HEK293 (cell line): ENCODE measurements around the gene PIK3R1.

Experiments
- CTCF ChIA-PET: fragments of 350-600 bp; formaldehyde crosslinking; extraction: SDS; loops from one replicate; lab custom pipeline; 2021; ENCODE audit warnings: antibody characterized with exemption; lab: Yijun Ruan, JAX
- POLR2A ChIA-PET: fragments of 300-600 bp; formaldehyde crosslinking; extraction: SDS; loops from one replicate; lab custom pipeline; 2020; ENCODE audit warnings: antibody characterized with exemption, inconsistent platforms; lab: Yijun Ruan, JAX
- H3K27ac ChIP-seq: fragments of 200-500 bp; sonication (Bioruptor generic); 2 replicates; pipeline ENCODE4 v1.5.1; 2014; ENCODE audit warnings: low read depth, low read length, control low read depth, inconsistent platforms; ENCODE audit errors: extremely low read depth
- H3K36me3 ChIP-seq, 2 experiments: fragments of 200-500 bp in 1 of 2; sonication (Bioruptor generic) in 1 of 2; 1 replicate in 1 of 2; 2 replicates in 1 of 2; pipeline ENCODE4 v1.5.1; 2014 to 2017; ENCODE audit warnings: inconsistent platforms in 2 of 2, low read length in 2 of 2; ENCODE audit not compliant: control insufficient read depth in 2 of 2, insufficient read depth in 1 of 2
- H3K4me1 ChIP-seq: fragments of 200-500 bp; sonication (Bioruptor generic); 2 replicates; pipeline ENCODE4 v1.5.1; 2014; ENCODE audit warnings: mild to moderate bottlenecking, low read length, inconsistent platforms; ENCODE audit not compliant: control insufficient read depth, insufficient read depth
- H3K4me3 ChIP-seq: 2 replicates; pipeline ENCODE4 v1.5.1; 2011; ENCODE audit warnings: low read depth, mild to moderate bottlenecking, control low read depth, low read length, moderate library complexity
- H3K9me3 ChIP-seq: fragments of 200-500 bp; sonication (Bioruptor generic); 2 replicates; pipeline ENCODE4 v1.5.1; 2014; ENCODE audit warnings: low read depth, low read length, inconsistent platforms; ENCODE audit not compliant: control insufficient read depth, insufficient read depth
- BCL11B ChIP-seq: fragments of 450-650 bp; formaldehyde crosslinking; IDR thresholded peaks from 2 replicates; pipeline ENCODE4 v1.5.1; 2016; ENCODE audit warnings: low read depth, missing biosample characterization, missing genetic modification characterization
- KLF10 ChIP-seq: fragments of 450-650 bp; IDR thresholded peaks from 2 replicates; pipeline ENCODE4 v1.5.1; 2018; ENCODE audit warnings: missing biosample characterization, mild to moderate bottlenecking, missing genetic modification characterization
- OVOL3 ChIP-seq: fragments of 450-650 bp; formaldehyde crosslinking; IDR thresholded peaks from 2 replicates; pipeline ENCODE4 v1.5.1; 2016; ENCODE audit warnings: missing biosample characterization, missing genetic modification characterization
- PRDM1 ChIP-seq: fragments of 450-650 bp; formaldehyde crosslinking; IDR thresholded peaks from 2 replicates; pipeline ENCODE4; 2016; ENCODE audit warnings: missing biosample characterization, missing genetic modification characterization
- ZNF121 ChIP-seq: fragments of 450-650 bp; formaldehyde crosslinking; IDR thresholded peaks from 2 replicates; pipeline ENCODE4 v1.5.1; 2016; ENCODE audit warnings: missing biosample characterization, missing genetic modification characterization
- ZNF146 ChIP-seq: fragments of 450-650 bp; formaldehyde crosslinking; IDR thresholded peaks from 2 replicates; pipeline ENCODE4 v1.5.1; 2016; ENCODE audit warnings: missing biosample characterization, missing genetic modification characterization
- ZNF174 ChIP-seq: fragments of 450-650 bp; formaldehyde crosslinking; IDR thresholded peaks from 2 replicates; pipeline ENCODE4 v1.5.0; 2017; ENCODE audit warnings: missing biosample characterization, mild to moderate bottlenecking, missing genetic modification characterization
- ZNF175 ChIP-seq: fragments of 450-650 bp; formaldehyde crosslinking; IDR thresholded peaks from 2 replicates; pipeline ENCODE4 v1.5.1; 2016; ENCODE audit warnings: missing biosample characterization, missing genetic modification characterization
- ZNF292 ChIP-seq: fragments of 450-650 bp; formaldehyde crosslinking; IDR thresholded peaks from 2 replicates; pipeline ENCODE4 v1.5.1; 2016; ENCODE audit warnings: low read depth, missing biosample characterization, missing genetic modification characterization, borderline replicate concordance
- ZNF571 ChIP-seq: fragments of 450-650 bp; formaldehyde crosslinking; IDR thresholded peaks from 2 replicates; pipeline ENCODE4 v1.5.0; 2017; ENCODE audit warnings: missing biosample characterization, missing genetic modification characterization
- ZNF843 ChIP-seq: fragments of 450-650 bp; formaldehyde crosslinking; IDR thresholded peaks from 2 replicates; pipeline ENCODE4 v1.5.1; 2016; ENCODE audit warnings: missing biosample characterization, missing genetic modification characterization
- ZSCAN16 ChIP-seq: fragments of 450-650 bp; formaldehyde crosslinking; IDR thresholded peaks from 2 replicates; pipeline ENCODE4 v1.5.1; 2016; ENCODE audit warnings: missing biosample characterization, missing genetic modification characterization
- TF ChIP-seq, protein P1 (sequence below): fragments of 450-650 bp; formaldehyde crosslinking; IDR thresholded peaks from 2 replicates; pipeline ENCODE4 v1.5.1; 2017; ENCODE audit warnings: missing biosample characterization, missing genetic modification characterization
- TF ChIP-seq, protein P2 (sequence below): fragments of 450-650 bp; formaldehyde crosslinking; IDR thresholded peaks from 2 replicates; pipeline ENCODE4 v1.5.1; 2016; ENCODE audit warnings: missing biosample characterization, missing genetic modification characterization, borderline replicate concordance
- TF ChIP-seq, protein P3 (sequence below): fragments of 450-650 bp; formaldehyde crosslinking; IDR thresholded peaks from 2 replicates; pipeline ENCODE4 v1.5.1; 2016; ENCODE audit warnings: missing biosample characterization, missing genetic modification characterization
- TF ChIP-seq, protein P4 (sequence below): fragments of 450-650 bp; formaldehyde crosslinking; IDR thresholded peaks from 2 replicates; pipeline ENCODE4 v1.5.1; 2016; ENCODE audit warnings: missing biosample characterization, missing genetic modification characterization
- TF ChIP-seq, protein P5 (sequence below): fragments of 450-650 bp; formaldehyde crosslinking; conservative IDR thresholded peaks from 2 replicates; pipeline ENCODE4 v1.5.1; 2016; ENCODE audit warnings: low read depth, missing biosample characterization, missing genetic modification characterization

PIK3R1 gene

DNA sequence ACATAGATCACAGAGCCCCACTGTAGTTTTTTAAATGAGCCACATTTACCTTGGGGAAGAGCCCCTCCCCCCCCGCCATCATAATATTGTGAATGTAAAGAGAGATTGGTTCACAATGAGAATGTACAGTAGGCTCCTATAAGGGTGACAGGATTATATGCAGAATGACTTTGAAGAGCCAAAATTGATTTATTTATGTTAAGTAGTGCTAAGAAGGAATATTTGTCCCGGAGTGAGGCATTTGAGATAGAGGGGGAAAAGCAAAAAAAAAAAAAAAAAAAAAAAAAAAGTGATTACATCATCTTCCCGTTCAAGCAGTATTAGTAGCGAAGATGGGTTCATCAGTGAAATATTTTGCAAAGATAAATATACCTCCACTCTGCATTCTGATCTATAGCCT, 73.9 kb downstream of the PIK3R1 start (continued):
- TF ChIP-seq ZNF174 (tag by site-specific recombination) (no peak), ZNF292 (no peak), ZNF121 (tag by site-specific recombination) (no peak), ZNF146 (no peak), ZNF843 (no peak), OVOL3 (no peak), BCL11B (tag by site-specific recombination) (no peak), ZNF571 (no peak), PRDM1 (tag by site-specific recombination) (no peak), ZNF175 (tag by site-specific recombination) (no peak), KLF10 (tag by site-specific recombination) (no peak)
- TF ChIP-seq, protein P1, sequence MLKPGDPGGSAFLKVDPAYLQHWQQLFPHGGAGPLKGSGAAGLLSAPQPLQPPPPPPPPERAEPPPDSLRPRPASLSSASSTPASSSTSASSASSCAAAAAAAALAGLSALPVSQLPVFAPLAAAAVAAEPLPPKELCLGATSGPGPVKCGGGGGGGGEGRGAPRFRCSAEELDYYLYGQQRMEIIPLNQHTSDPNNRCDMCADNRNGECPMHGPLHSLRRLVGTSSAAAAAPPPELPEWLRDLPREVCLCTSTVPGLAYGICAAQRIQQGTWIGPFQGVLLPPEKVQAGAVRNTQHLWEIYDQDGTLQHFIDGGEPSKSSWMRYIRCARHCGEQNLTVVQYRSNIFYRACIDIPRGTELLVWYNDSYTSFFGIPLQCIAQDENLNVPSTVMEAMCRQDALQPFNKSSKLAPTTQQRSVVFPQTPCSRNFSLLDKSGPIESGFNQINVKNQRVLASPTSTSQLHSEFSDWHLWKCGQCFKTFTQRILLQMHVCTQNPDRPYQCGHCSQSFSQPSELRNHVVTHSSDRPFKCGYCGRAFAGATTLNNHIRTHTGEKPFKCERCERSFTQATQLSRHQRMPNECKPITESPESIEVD (tag by site-specific recombination), result no peak
- TF ChIP-seq, protein P2, sequence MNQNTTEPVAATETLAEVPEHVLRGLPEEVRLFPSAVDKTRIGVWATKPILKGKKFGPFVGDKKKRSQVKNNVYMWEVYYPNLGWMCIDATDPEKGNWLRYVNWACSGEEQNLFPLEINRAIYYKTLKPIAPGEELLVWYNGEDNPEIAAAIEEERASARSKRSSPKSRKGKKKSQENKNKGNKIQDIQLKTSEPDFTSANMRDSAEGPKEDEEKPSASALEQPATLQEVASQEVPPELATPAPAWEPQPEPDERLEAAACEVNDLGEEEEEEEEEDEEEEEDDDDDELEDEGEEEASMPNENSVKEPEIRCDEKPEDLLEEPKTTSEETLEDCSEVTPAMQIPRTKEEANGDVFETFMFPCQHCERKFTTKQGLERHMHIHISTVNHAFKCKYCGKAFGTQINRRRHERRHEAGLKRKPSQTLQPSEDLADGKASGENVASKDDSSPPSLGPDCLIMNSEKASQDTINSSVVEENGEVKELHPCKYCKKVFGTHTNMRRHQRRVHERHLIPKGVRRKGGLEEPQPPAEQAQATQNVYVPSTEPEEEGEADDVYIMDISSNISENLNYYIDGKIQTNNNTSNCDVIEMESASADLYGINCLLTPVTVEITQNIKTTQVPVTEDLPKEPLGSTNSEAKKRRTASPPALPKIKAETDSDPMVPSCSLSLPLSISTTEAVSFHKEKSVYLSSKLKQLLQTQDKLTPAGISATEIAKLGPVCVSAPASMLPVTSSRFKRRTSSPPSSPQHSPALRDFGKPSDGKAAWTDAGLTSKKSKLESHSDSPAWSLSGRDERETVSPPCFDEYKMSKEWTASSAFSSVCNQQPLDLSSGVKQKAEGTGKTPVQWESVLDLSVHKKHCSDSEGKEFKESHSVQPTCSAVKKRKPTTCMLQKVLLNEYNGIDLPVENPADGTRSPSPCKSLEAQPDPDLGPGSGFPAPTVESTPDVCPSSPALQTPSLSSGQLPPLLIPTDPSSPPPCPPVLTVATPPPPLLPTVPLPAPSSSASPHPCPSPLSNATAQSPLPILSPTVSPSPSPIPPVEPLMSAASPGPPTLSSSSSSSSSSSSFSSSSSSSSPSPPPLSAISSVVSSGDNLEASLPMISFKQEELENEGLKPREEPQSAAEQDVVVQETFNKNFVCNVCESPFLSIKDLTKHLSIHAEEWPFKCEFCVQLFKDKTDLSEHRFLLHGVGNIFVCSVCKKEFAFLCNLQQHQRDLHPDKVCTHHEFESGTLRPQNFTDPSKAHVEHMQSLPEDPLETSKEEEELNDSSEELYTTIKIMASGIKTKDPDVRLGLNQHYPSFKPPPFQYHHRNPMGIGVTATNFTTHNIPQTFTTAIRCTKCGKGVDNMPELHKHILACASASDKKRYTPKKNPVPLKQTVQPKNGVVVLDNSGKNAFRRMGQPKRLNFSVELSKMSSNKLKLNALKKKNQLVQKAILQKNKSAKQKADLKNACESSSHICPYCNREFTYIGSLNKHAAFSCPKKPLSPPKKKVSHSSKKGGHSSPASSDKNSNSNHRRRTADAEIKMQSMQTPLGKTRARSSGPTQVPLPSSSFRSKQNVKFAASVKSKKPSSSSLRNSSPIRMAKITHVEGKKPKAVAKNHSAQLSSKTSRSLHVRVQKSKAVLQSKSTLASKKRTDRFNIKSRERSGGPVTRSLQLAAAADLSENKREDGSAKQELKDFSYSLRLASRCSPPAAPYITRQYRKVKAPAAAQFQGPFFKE (tag by site-specific recombination), result no peak
- TF ChIP-seq, protein P3, sequence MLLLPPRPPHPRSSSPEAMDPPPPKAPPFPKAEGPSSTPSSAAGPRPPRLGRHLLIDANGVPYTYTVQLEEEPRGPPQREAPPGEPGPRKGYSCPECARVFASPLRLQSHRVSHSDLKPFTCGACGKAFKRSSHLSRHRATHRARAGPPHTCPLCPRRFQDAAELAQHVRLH, result no peak
- TF ChIP-seq, protein P4, sequence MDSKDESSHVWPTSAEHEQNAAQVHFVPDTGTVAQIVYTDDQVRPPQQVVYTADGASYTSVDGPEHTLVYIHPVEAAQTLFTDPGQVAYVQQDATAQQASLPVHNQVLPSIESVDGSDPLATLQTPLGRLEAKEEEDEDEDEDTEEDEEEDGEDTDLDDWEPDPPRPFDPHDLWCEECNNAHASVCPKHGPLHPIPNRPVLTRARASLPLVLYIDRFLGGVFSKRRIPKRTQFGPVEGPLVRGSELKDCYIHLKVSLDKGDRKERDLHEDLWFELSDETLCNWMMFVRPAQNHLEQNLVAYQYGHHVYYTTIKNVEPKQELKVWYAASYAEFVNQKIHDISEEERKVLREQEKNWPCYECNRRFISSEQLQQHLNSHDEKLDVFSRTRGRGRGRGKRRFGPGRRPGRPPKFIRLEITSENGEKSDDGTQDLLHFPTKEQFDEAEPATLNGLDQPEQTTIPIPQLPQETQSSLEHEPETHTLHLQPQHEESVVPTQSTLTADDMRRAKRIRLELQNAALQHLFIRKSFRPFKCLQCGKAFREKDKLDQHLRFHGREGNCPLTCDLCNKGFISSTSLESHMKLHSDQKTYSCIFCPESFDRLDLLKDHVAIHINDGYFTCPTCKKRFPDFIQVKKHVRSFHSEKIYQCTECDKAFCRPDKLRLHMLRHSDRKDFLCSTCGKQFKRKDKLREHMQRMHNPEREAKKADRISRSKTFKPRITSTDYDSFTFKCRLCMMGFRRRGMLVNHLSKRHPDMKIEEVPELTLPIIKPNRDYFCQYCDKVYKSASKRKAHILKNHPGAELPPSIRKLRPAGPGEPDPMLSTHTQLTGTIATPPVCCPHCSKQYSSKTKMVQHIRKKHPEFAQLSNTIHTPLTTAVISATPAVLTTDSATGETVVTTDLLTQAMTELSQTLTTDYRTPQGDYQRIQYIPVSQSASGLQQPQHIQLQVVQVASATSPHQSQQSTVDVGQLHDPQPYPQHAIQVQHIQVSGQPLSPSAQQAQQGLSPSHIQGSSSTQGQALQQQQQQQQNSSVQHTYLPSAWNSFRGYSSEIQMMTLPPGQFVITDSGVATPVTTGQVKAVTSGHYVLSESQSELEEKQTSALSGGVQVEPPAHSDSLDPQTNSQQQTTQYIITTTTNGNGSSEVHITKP (tag by site-specific recombination), result peak; percentile 38; the same call in 1 of the 2 replicates

DNA sequence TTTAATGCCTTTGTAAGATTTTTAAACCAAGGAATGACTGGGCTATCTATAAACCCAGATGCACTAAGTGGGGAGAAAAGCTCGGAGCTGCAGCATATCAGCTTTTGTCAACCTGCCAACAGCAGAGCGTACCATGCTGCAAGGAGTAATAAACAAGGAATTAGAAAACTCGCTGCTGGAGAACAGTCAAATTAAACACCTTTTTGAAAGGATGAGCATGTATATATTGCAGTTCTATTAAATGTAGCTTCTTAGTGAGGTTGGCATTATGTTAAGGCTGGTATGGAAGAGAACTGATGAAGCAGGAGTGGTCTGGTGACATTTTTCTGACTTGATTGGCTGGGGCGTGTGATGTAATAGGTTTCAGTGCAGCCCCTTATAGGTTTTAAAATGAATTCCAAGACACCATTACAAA, 74.7 kb downstream of the PIK3R1 start:
- no peak overlapping the region for H3K27ac ChIP-seq
- H3K4me1 ChIP-seq, result peaks cover 12% of the 10 kb centered on the region
- no peak overlapping the region for H3K4me3 ChIP-seq
- no peaks in the 10 kb centered on the region for H3K9me3 ChIP-seq
- ChIA-PET POLR2A (no interaction called here), CTCF (interaction anchor here (1.6 kb wide), 1 partner anchor 170 kb away, joined by 6 read pairs; no protein-coding TSS in a partner anchor)
- H3K36me3 ChIP-seq, result peaks cover 17 to 26% of the 10 kb centered on the region in 2 experiments; a peak in 2 of 3 replicates
- TF ChIP-seq, protein P4 (tag by site-specific recombination), result peak; percentile 90
- TF ChIP-seq ZSCAN16 (tag by site-specific recombination), result no peak
- TF ChIP-seq, protein P5, sequence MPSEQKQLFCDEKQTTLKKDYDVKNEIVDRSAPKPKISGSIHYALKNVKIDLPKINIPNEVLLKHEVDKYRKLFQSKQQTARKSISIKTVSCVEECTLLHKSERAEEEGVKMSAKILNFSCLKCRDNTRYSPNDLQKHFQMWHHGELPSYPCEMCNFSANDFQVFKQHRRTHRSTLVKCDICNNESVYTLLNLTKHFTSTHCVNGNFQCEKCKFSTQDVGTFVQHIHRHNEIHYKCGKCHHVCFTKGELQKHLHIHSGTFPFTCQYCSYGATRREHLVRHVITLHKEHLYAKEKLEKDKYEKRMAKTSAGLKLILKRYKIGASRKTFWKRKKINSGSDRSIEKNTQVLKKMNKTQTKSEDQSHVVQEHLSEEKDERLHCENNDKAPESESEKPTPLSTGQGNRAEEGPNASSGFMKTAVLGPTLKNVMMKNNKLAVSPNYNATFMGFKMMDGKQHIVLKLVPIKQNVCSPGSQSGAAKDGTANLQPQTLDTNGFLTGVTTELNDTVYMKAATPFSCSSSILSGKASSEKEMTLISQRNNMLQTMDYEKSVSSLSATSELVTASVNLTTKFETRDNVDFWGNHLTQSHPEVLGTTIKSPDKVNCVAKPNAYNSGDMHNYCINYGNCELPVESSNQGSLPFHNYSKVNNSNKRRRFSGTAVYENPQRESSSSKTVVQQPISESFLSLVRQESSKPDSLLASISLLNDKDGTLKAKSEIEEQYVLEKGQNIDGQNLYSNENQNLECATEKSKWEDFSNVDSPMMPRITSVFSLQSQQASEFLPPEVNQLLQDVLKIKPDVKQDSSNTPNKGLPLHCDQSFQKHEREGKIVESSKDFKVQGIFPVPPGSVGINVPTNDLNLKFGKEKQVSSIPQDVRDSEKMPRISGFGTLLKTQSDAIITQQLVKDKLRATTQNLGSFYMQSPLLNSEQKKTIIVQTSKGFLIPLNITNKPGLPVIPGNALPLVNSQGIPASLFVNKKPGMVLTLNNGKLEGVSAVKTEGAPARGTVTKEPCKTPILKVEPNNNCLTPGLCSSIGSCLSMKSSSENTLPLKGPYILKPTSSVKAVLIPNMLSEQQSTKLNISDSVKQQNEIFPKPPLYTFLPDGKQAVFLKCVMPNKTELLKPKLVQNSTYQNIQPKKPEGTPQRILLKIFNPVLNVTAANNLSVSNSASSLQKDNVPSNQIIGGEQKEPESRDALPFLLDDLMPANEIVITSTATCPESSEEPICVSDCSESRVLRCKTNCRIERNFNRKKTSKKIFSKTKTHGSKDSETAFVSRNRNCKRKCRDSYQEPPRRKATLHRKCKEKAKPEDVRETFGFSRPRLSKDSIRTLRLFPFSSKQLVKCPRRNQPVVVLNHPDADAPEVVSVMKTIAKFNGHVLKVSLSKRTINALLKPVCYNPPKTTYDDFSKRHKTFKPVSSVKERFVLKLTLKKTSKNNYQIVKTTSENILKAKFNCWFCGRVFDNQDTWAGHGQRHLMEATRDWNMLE (tag by site-specific recombination), result no peak
